GM19023 (cell line): ENCODE results near the gene GAA.

Experiments used
- ATAC-seq: cut with Tn5 transposase; IDR thresholded peaks from one replicate; pipeline ENCODE4 v1.9.1; 2021; ENCODE audit warnings: mild to moderate bottlenecking, moderate library complexity; ENCODE audit not compliant: unreplicated experiment

GAA gene

DNA sequence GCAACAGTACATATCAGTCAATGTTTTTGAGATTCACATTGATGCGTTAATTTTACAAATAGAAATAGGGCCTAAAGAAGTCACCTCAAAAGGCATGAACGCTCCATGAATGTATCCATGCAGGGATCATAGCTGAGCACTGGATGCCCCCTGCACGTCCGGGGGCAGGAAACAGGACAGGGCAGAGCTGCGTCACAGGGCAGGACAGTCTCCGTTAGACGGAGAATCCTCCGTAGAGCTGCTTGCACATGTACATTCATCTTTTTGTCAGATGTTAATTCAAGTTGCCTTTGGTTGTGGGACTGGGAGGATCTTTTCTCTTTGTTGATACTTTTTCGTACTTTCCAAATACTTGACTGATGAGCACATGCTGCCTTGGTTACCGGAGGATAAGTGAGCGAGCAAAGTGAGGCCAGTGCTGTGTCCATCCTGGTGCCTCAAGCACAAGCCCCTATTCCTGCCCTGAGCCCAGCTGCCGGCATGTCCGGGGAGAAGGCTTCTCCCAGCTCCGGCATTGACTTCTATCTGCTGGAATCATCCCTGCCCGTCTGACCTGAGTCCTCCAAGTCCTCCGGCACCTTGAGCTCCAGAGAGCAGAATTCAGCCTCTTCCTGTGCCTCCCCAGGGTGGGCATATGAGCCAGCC, 15.0 kb downstream of the GAA start:
- no peak for ATAC-seq

DNA sequence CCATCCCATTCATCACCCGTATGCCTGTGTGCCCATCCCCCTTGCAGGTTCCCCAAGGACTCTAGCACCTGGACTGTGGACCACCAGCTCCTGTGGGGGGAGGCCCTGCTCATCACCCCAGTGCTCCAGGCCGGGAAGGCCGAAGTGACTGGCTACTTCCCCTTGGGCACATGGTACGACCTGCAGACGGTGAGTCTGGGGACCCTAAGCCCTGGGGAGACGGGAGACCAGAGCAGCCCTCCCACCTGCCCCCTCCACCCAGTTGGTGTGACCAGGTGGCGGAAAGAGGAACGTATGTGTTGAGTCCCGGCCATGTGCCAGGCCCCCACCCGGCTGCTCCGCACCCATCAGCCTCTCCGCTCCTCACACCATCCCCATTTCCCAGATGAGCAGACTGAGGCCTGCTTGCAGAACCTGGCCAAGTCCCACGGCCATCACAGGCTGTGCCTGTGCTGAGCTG, 15.6 kb downstream of the GAA start:
- no peak for ATAC-seq

GRCh38 chr17:80117491-80118401, 16.4 kb downstream of the GAA start:
- no peak for ATAC-seq

GRCh38 chr17:80118601-80119270, 17.4 kb downstream of the GAA start:
- no peak for ATAC-seq

DNA sequence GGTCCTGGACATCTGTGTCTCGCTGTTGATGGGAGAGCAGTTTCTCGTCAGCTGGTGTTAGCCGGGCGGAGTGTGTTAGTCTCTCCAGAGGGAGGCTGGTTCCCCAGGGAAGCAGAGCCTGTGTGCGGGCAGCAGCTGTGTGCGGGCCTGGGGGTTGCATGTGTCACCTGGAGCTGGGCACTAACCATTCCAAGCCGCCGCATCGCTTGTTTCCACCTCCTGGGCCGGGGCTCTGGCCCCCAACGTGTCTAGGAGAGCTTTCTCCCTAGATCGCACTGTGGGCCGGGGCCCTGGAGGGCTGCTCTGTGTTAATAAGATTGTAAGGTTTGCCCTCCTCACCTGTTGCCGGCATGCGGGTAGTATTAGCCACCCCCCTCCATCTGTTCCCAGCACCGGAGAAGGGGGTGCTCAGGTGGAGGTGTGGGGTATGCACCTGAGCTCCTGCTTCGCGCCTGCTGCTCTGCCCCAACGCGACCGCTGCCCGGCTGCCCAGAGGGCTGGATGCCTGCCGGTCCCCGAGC, 17.9 kb downstream of the GAA start:
- ATAC-seq: no peak

- no peak for ATAC-seq
Observed at GRCh38 chr17:80119839-80120238, 18.5 kb downstream of the GAA start.

GRCh38 chr17:80122026-80122575, 20.7 kb downstream of the GAA start:
- no peak for ATAC-seq

- no peak for ATAC-seq
Observed at GRCh38 chr17:80122926-80123505, 21.6 kb downstream of the GAA start.

GRCh38 chr17:80123791-80124190, 22.4 kb downstream of the GAA start:
- no peak for ATAC-seq

- no peak for ATAC-seq
Observed at GRCh38 chr17:80124351-80124981, 23.1 kb downstream of the GAA start.

DNA sequence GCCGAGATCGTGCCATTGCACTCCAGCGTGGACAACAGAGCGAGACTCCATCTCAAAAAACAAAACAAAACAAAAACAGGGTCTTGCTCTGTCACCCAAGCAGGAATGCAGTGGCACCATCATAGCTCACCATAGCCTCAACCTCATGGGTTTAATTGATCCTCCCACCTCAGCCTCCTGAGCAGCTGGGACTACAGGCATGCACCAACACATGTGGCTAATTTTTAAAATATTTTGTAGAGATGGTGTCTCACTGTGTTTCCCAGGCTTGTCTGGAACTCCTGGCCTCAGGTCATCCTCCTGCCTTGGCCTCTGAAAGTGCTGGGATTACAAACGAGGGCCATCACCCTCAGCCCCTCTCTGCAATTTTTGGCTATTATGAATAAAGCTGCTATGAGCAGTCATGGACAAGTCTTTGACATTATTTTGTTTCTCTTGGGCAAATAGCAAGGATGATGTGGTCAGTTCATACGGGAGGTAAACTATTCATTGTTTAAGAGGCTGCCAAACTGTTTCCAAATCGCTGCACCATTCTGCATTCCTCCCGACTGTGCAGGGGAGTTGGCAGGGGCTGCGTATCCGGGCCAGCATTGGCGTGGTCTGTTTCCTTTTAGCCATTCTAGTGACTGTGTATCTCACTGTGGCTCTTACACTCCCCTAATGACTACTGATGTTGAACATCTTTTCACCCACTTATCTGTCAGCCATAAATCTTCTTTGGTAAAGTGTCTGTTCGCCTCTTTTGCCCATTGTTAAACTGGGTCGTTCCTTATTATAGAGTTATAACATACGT, 24.5 kb downstream of the GAA start:
- ATAC-seq: no peak

DNA sequence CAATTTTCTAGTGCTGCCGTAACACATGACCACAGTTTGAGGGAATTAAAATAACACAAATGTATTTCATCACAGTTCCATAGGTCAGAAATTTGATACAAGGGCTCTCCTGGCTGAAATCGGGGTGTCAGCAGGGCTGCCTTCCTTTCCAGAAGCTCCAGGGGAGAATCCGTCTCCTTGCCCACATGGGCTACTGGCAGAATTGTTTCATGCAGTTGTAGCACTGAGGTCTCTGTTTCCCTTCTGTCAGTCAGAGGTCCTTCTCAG, 25.0 kb downstream of the GAA start:
- no peak for ATAC-seq

DNA sequence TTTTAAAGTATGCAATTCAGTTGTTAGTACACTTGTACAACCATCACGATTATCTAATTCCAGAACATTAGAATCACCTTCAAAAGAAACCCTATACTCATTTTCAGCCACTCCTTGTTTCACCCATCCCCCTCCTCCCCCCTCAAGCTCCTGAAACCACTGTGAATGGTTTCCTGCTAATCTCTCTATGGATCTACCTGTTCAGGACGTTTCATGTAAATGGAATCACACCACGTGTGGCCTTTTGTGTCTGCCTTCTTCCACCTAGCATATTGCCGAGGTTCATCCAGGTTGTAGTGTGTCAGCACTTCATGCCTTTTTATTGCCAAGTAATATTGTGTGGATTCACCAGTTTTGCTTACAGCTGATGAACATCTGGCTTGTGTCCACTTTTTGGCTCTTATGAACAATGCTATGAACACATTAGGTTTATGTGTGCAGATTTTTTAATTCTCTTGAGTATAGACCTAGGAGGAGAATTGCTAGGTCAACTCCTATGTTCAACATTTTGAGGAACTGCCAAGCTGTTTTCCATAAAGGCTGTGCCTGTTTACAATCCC, 27.7 kb downstream of the GAA start:
- no peak for ATAC-seq

DNA sequence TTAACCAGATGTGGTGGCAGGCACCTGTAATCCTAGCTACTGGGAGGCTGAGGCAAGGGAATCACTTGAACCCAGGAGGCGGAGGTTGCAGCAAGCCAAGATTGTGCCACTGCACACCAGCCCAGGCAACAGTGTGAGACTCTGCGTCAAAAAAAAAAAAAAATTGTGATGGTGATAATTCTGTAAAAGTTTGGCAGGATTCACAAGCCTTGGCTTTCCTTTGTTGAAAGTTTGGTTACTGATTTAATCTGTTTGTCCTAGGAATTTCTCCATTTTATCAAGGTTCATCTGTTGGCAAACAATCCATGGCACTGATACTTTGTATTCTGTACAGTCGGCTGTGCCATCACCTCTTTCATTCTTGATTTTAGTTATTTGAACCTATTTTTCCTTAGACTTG, 29.6 kb downstream of the GAA start:
- ATAC-seq: no peak

GRCh38 chr17:80132906-80133625, 31.7 kb downstream of the GAA start:
- no peak for ATAC-seq

DNA sequence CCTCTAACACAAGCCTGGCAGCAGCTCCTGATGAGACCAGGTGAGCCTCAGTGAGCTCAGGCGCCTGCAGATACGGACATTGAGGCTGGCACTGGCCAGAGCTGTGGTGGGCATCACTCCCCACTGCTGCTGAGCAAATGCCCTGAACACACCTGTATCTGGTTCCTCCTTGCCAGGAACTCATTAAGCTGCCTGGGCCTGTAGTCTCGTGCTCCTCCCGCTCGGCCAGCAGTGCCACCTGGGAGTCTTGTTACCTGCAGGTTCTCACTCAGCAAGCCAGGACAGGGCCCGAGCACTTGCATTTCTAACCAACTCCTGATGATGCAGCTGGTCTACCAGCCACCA, 32.2 kb downstream of the GAA start:
- no peak for ATAC-seq

GRCh38 chr17:80137131-80137530, 35.8 kb downstream of the GAA start:
- no peak for ATAC-seq

GRCh38 chr17:80138856-80139426, 37.6 kb downstream of the GAA start:
- ATAC-seq: no peak
